Common myeloid progenitor, CD34-positive (primary cell): ENCODE measurements around the gene FUZ.

ENCODE experiments used
- CTCF ChIA-PET: fragments of 350-600 bp; sonication (Branson Sonifier 250); formaldehyde crosslinking; loops from one replicate; lab custom pipeline; 2021; ENCODE audit warnings: antibody characterized with exemption; lab: Charles Lee
- POLR2A ChIA-PET: fragments of 350-600 bp; sonication (Branson Sonifier 250); formaldehyde crosslinking; loops from one replicate; lab custom pipeline; 2021; ENCODE audit warnings: antibody characterized with exemption; lab: Charles Lee
- DNase-seq, 3 donors: peaks; one replicate each; pipeline versions ENCODE4 v3.0.0 to v3.0.0-alpha.2; 2013
- H3K27ac ChIP-seq, 2 experiments: 1 replicate in 1 of 2; 2 replicates in 1 of 2; pipeline ENCODE4 v1.7.0; 2013; ENCODE audit warnings: inconsistent platforms in 2 of 2, low read length in 2 of 2, mild to moderate bottlenecking in 2 of 2, low read depth in 1 of 2, moderate library complexity in 1 of 2; ENCODE audit not compliant: severe bottlenecking in 2 of 2, insufficient read depth in 1 of 2, poor library complexity in 1 of 2
- H3K27me3 ChIP-seq, 5 experiments: replicated peaks in 2 of 5; 1 replicate in 3 of 5; 2 replicates in 2 of 5; pipeline versions ENCODE4 v1.6.1 to v1.7.0; 2013; ENCODE audit warnings: low read length in 4 of 5, mild to moderate bottlenecking in 2 of 5, moderate library complexity in 2 of 5, inconsistent platforms in 1 of 5; ENCODE audit not compliant: insufficient read depth in 5 of 5, control insufficient read depth in 4 of 5
- H3K36me3 ChIP-seq, 4 experiments: 1 replicate in 2 of 4; 2 replicates in 2 of 4; pipeline versions ENCODE4 v1.6.1 to v1.7.0; 2013; ENCODE audit warnings: low read length in 3 of 4, control low read depth in 1 of 4, mild to moderate bottlenecking in 1 of 4; ENCODE audit not compliant: control insufficient read depth in 4 of 4, insufficient read depth in 4 of 4
- H3K4me1 ChIP-seq, 4 experiments: 1 replicate in 3 of 4; 2 replicates in 1 of 4; pipeline versions ENCODE4 v1.6.1 to v1.7.1; 2013; ENCODE audit warnings: low read length in 3 of 4, mild to moderate bottlenecking in 3 of 4, control low read depth in 1 of 4, inconsistent platforms in 1 of 4, moderate library complexity in 1 of 4; ENCODE audit not compliant: control insufficient read depth in 4 of 4, insufficient read depth in 4 of 4; ENCODE audit errors: control extremely low read depth in 1 of 4
- H3K4me3 ChIP-seq, 7 experiments: 1 replicate in 4 of 7; 2 replicates in 3 of 7; pipeline versions ENCODE4 v1.5.1 to v1.7.0; 2013; ENCODE audit warnings: mild to moderate bottlenecking in 7 of 7, low read length in 6 of 7, moderate library complexity in 6 of 7, inconsistent platforms in 2 of 7, low read depth in 2 of 7, control low read depth in 1 of 7; ENCODE audit not compliant: insufficient read depth in 4 of 7, control insufficient read depth in 1 of 7; ENCODE audit errors: extremely low read depth in 1 of 7
- H3K9me3 ChIP-seq, 5 experiments: 1 replicate in 4 of 5; 2 replicates in 1 of 5; pipeline versions ENCODE4 v1.6.1 to v1.7.1; 2013; ENCODE audit warnings: low read length in 4 of 5, mild to moderate bottlenecking in 2 of 5, inconsistent platforms in 1 of 5, low read depth in 1 of 5, moderate library complexity in 1 of 5; ENCODE audit not compliant: control insufficient read depth in 4 of 5, insufficient read depth in 2 of 5; ENCODE audit errors: control extremely low read depth in 1 of 5
- WGBS: methylation state at CpG from one replicate; pipeline ENCODE4 v1.1.5; 2013; ENCODE audit not compliant: insufficient coverage; 5-methylcytosine and 5-hydroxymethylcytosine counted together

FUZ gene

GRCh38 chr19:49800771-49801170 lies 12.3 kb downstream of the FUZ start:
- DNase-seq, result no peak
- H3K27ac ChIP-seq, result no peak overlapping the region
- 97% methylated on average over 5 of the region's 10 CpGs for WGBS
- H3K27me3 ChIP-seq, result no peaks in the 10 kb centered on the region
- no peak overlapping the region for H3K4me3 ChIP-seq
- CTCF ChIA-PET, result no interaction called here
- H3K4me1 ChIP-seq, result no peaks in the 10 kb centered on the region
- no peaks in the 10 kb centered on the region for H3K9me3 ChIP-seq
- peaks cover 3 to 90% (median 71%) of the 10 kb centered on the region in 4 experiments for H3K36me3 ChIP-seq
- POLR2A ChIA-PET, result no interaction called here

- ChIA-PET CTCF (no interaction called here), POLR2A (no interaction called here)
- H3K27ac ChIP-seq, result no peak overlapping the region
- WGBS, result 98% methylated on average over 22 of the region's 25 CpGs
- H3K27me3 ChIP-seq, result no peaks in the 10 kb centered on the region
- no peak overlapping the region for H3K4me3 ChIP-seq
- H3K4me1 ChIP-seq, result no peaks in the 10 kb centered on the region
- no peaks in the 10 kb centered on the region for H3K9me3 ChIP-seq
- H3K36me3 ChIP-seq, result peaks cover 6 to 90% (median 70%) of the 10 kb centered on the region in 4 experiments
- DNase-seq, result no peak
These were observed 13.2 kb downstream of the FUZ start for GRCh38 chr19:49799798-49800376.

- no peaks in the 10 kb centered on the region for H3K9me3 ChIP-seq
- no peak overlapping the region for H3K4me3 ChIP-seq
- ChIA-PET POLR2A (no interaction called here), CTCF (no interaction called here)
- no peaks in the 10 kb centered on the region for H3K4me1 ChIP-seq
- H3K27me3 ChIP-seq, result no peaks in the 10 kb centered on the region
- no peak overlapping the region for H3K27ac ChIP-seq
- H3K36me3 ChIP-seq, result peaks cover 6 to 90% (median 67%) of the 10 kb centered on the region in 4 experiments
- WGBS, result over 99% methylated on average over 28 of the region's 28 CpGs
- DNase-seq, result no peak
These were observed 13.8 kb downstream of the FUZ start for GRCh38 chr19:49799271-49799797.

- POLR2A ChIA-PET, result interaction anchor here (0.6 kb wide), 1 partner anchor 35 kb away, joined by 4 read pairs; the partner anchor contains the start of gene TSKS
- 99% methylated on average over 8 of the region's 11 CpGs for WGBS
- CTCF ChIA-PET, result no interaction called here
- no peaks in the 10 kb centered on the region for H3K4me1 ChIP-seq
- no peaks in the 10 kb centered on the region for H3K27me3 ChIP-seq
- no peak for DNase-seq
- no peaks in the 10 kb centered on the region for H3K9me3 ChIP-seq
- H3K27ac ChIP-seq, result no peak overlapping the region
- H3K36me3 ChIP-seq, result peaks cover 6 to 90% (median 66%) of the 10 kb centered on the region in 4 experiments
- H3K4me3 ChIP-seq, result no peak overlapping the region
These were observed 14.5 kb downstream of the FUZ start for GRCh38 chr19:49798574-49798973.

- WGBS, result 99% methylated on average over 18 of the region's 20 CpGs
- ChIA-PET CTCF (interaction anchor here (0.9 kb wide), 1 partner anchor 73 kb away, joined by 4 read pairs; no protein-coding TSS in a partner anchor), POLR2A (no interaction called here)
- Histone ChIP-seq H3K4me1 (no peaks in the 10 kb centered on the region), H3K27me3 (no peaks in the 10 kb centered on the region), H3K27ac (no peak overlapping the region), H3K36me3 (peaks cover 9 to 89% (median 61%) of the 10 kb centered on the region in 4 experiments), H3K9me3 (no peaks in the 10 kb centered on the region), H3K4me3 (no peak overlapping the region)
- no peak for DNase-seq
These were observed 17.5 kb downstream of the FUZ start for GRCh38 chr19:49795615-49796014.

GRCh38 chr19:49793561-49793840 lies 19.6 kb downstream of the FUZ start:
- no peak overlapping the region for H3K4me3 ChIP-seq
- H3K9me3 ChIP-seq, result no peaks in the 10 kb centered on the region
- DNase-seq, result no peak
- ChIA-PET POLR2A (no interaction called here), CTCF (no interaction called here)
- 100% methylated on average over 2 of the region's 6 CpGs for WGBS
- no peak overlapping the region for H3K27ac ChIP-seq
- H3K27me3 ChIP-seq, result no peaks in the 10 kb centered on the region
- H3K4me1 ChIP-seq, result no peaks in the 10 kb centered on the region
- peaks cover 14 to 82% (median 59%) of the 10 kb centered on the region in 4 experiments for H3K36me3 ChIP-seq

GRCh38 chr19:49792829-49793560 lies 20.1 kb downstream of the FUZ start:
- POLR2A ChIA-PET, result no interaction called here
- 99% methylated on average over 17 of the region's 22 CpGs for WGBS
- no peak for DNase-seq
- CTCF ChIA-PET, result no interaction called here
- Histone ChIP-seq H3K27ac (no peak overlapping the region), H3K4me3 (no peak overlapping the region), H3K9me3 (no peaks in the 10 kb centered on the region), H3K27me3 (no peaks in the 10 kb centered on the region), H3K36me3 (peaks cover 14 to 82% (median 57%) of the 10 kb centered on the region in 4 experiments), H3K4me1 (no peaks in the 10 kb centered on the region)
